ENCODE measurements around the gene BIRC6.
"Not testable (repeated sequence)": the region's sequence is repeated elsewhere in the genome, so short reads cannot be mapped to it uniquely, and the experiment has no call there.

BIRC6 gene

GRCh38 chr2:32452338-32453064 is 95.7 kb downstream of the BIRC6 start:
- DNase-seq, result no peak

GRCh38 chr2:32453242-32454062 is 96.6 kb downstream of the BIRC6 start:
- no peak for DNase-seq

- DNase-seq, result no peak
Measured at GRCh38 chr2:32455816-32456215, 99.0 kb downstream of the BIRC6 start.

GRCh38 chr2:32456808-32457207 is 100.0 kb downstream of the BIRC6 start:
- DNase-seq, result no peak

GRCh38 chr2:32457814-32458213 is 101.0 kb downstream of the BIRC6 start:
- no peak for DNase-seq

- not testable (repeated sequence) for DNase-seq
Measured at GRCh38 chr2:32460861-32461260, 104.0 kb downstream of the BIRC6 start.

- DNase-seq, result no peak
Measured at GRCh38 chr2:32463110-32463509, 106.3 kb downstream of the BIRC6 start.

GRCh38 chr2:32464431-32464830 is 107.6 kb downstream of the BIRC6 start:
- DNase-seq, result no peak

- DNase-seq, result no peak
Measured at GRCh38 chr2:32472605-32473004, 115.8 kb downstream of the BIRC6 start.

GRCh38 chr2:32474381-32474780 is 117.6 kb downstream of the BIRC6 start:
- no peak for DNase-seq

GRCh38 chr2:32478889-32479620 is 122.2 kb downstream of the BIRC6 start:
- no peak for DNase-seq

- DNase-seq, result no peak
Measured at GRCh38 chr2:32479993-32480392, 123.2 kb downstream of the BIRC6 start.

- DNase-seq, result no peak
Measured at GRCh38 chr2:32482471-32482870, 125.6 kb downstream of the BIRC6 start.

- no peak for DNase-seq
Measured at GRCh38 chr2:32484937-32485336, 128.1 kb downstream of the BIRC6 start.

GRCh38 chr2:32485399-32485798 is 128.6 kb downstream of the BIRC6 start:
- no peak for DNase-seq

- no peak for DNase-seq
Measured at GRCh38 chr2:32489061-32489460, 132.2 kb downstream of the BIRC6 start.

- no peak for DNase-seq
Measured at GRCh38 chr2:32491346-32491745, 134.5 kb downstream of the BIRC6 start.

GRCh38 chr2:32495139-32495538 is 138.3 kb downstream of the BIRC6 start:
- no peak for DNase-seq

- DNase-seq, result no peak
Measured at GRCh38 chr2:32496662-32497061, 139.8 kb downstream of the BIRC6 start.

GRCh38 chr2:32498306-32498705 is 141.5 kb downstream of the BIRC6 start:
- no peak for DNase-seq

GRCh38 chr2:32502941-32503340 is 146.1 kb downstream of the BIRC6 start:
- no peak for DNase-seq

GRCh38 chr2:32504877-32505478 is 148.2 kb downstream of the BIRC6 start:
- no peak for DNase-seq

- DNase-seq, result no peak
Measured at GRCh38 chr2:32506446-32506845, 149.6 kb downstream of the BIRC6 start.
